Ishikawa (cell line): Measurements from ENCODE around the gene MNT.

Experiments
- CEBPB ChIP-seq: IDR thresholded peaks from 2 replicates; pipeline ENCODE4 v1.6.1; 2012
- CREB1 ChIP-seq: IDR thresholded peaks from 2 replicates; pipeline ENCODE4 v1.6.1; 2012; ENCODE audit warnings: low read depth
- EGR1 ChIP-seq: IDR thresholded peaks from 2 replicates; pipeline ENCODE4 v1.6.1; 2012
- FOXM1 ChIP-seq: IDR thresholded peaks from 2 replicates; pipeline ENCODE4 v1.6.1; 2012; ENCODE audit warnings: low read depth, borderline replicate concordance
- MAX ChIP-seq: IDR thresholded peaks from 2 replicates; pipeline ENCODE4 v1.6.1; 2012
- RAD21 ChIP-seq: IDR thresholded peaks from 2 replicates; pipeline ENCODE4 v1.6.1; 2012; ENCODE audit warnings: low read depth
- REST ChIP-seq: IDR thresholded peaks from 2 replicates; pipeline ENCODE4 v1.6.1; 2012; ENCODE audit warnings: low read depth, mild to moderate bottlenecking
- TAF1 ChIP-seq: IDR thresholded peaks from 2 replicates; pipeline ENCODE4 v1.6.1; 2012; ENCODE audit warnings: low read depth, mild to moderate bottlenecking
- YY1 ChIP-seq: IDR thresholded peaks from 2 replicates; pipeline ENCODE4 v1.6.1; 2012; ENCODE audit warnings: low read depth
- ZBTB7A ChIP-seq: IDR thresholded peaks from 2 replicates; pipeline ENCODE4 v1.6.1; 2012; ENCODE audit warnings: low read depth

GRCh38 chr17:2388020-2388682 is 12.7 kb downstream of the MNT start:
- no peak for TF ChIP-seq RAD21
- no peak for TF ChIP-seq ZBTB7A
- no peak for TF ChIP-seq REST
- no peak for TF ChIP-seq YY1
- no peak for TF ChIP-seq TAF1
- TF ChIP-seq FOXM1: no peak
- no peak for TF ChIP-seq MAX
- TF ChIP-seq CEBPB: no peak
- TF ChIP-seq EGR1: no peak
- TF ChIP-seq CREB1: no peak
